Raji (cell line): ENCODE data around the gene SDCCAG8.

ENCODE experiments used
- POLR2A ChIP-seq: IDR thresholded peaks from 2 replicates; pipeline ENCODE4 v1.6.1; 2011; ENCODE audit warnings: low read depth, low read length, control low read depth; ENCODE audit not compliant: insufficient read depth

Gene SDCCAG8

DNA sequence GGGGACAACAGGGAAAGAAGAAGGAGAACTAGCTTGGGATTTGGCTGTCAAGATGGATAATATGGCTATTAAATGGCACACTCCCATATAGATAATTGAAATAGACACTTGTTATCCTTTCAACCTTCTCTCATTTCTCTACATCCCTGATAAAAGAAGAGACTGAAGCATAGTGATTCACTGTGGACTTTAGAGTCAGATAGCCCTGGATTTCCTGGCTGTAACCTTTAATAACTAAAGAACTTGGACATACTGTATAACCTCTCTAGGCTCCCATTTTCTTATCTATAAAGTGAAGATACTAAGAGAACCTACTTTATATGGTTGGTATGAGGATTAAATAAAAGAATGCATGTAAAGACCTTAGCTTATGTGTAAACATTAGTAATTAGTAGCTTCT lies 152.6 kb downstream of the SDCCAG8 start:
- TF ChIP-seq POLR2A = no peak

DNA sequence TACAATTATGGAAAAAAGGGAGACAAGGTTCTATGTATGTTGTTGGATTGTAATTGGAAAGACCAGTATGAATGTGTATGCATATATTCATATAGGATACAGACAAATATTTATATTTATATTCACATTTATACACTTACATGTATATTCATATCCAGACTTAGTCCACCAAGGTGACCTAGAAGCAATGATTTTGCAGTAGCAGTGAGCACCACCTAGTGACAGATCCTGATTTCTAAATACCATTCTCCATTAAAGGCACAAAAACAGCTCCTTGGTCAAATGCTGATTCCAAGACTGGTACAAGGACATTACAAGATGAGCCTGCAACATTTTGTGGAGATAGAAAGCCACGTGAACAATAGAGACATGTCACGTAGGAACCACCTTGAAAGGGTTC lies 153.4 kb downstream of the SDCCAG8 start:
- no peak for TF ChIP-seq POLR2A

DNA sequence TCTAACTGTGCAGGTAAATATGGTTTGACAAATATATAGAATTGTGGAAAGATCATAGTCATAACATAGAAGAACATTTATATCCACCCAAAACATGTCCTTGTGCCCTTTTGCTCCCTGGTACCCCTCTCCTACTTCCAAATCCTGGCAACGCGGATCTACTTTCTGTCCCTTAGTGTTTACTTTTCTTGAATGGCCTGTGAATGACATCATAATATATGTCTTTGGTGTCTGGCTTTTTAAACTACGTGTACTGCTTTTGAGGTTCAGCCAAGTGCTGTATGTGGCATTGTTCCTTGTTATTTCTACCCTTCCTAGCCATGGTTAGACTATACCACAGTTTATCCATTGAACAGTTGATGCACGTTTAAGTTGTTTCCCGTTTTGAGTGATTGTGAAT lies 155.6 kb downstream of the SDCCAG8 start:
- TF ChIP-seq POLR2A = no peak

DNA sequence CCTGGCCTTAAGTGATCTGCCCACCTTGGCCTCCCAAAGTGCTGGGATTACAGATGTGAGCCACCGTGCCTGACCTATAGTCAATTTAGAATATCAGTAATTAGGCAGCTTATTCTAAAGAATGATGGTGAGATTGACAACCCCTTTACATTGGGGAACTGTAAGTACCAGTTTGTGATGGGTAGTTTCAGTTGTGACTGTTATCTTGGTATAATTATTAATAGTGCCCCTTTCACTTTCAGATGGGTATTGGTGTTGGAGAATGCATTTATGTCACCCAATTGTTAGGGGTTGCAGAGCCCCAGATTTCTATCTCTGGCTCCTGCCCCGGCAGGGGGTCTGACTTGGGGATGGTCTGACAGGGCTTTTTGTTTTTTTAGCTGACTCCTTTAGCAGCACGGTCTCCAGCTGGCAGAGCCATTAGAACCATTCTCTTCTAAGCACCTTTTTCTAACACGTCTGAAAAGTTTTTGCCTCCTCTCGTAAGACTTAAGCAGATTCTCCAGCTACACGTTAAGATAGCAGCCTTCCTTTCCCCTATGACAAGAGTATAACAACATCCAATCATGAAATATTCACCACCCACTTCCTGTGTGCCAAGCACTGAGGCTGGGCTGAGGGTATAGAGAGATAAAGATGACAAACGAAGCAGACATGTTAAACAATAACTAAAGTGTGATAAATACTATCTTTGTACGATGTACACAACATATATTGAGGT lies 157.8 kb downstream of the SDCCAG8 start:
- no peak for TF ChIP-seq POLR2A

DNA sequence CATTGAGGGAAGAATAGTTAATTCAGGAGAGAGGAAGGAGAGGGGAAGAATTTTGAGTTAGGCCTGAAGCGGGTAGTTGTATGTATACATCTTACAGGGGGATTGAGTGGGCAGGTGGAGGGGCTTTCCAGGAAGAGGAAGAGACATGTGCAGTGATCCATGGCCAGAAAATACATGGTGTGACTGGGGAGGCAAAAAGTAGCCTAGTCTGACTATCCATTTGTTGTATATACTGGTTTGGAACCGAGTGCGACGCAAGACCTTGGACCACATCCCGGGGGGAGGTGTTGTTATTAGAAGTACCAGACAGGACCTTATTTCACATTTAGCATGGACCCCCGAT lies 158.3 kb downstream of the SDCCAG8 start:
- TF ChIP-seq POLR2A = no peak

DNA sequence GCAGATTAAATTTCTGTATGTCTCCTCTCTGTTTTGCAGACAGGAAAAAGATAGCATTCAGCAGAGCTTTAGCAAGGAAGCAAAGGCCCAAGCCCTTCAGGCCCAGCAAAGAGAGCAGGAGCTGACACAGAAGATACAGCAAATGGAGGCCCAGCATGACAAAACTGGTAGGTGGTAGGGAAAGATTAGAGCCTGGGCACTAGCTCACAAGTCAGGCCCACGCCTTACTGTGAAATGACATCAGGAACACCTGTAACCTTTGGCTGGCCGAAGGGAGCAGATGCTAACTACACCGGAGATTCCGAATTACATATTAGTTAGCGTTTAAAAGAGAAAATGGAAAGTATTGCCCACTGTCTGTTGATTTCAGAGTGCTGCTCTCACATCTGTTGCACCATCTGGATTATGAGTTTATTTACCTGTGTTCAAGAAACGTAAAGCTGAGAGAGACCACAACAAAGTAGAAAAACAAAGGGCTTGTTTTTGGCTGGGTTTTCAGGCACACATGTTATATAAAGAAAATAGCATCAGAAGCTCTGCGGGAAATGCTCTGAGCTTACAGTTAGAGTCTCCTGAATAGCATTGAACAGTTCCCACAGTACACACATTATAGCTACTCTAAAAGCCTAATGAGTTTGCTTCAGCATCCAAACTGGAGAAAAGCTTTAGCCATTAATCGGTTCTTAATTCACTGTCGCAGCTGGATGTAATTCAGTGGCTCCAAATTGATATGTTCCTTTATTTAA lies 160.0 kb downstream of the SDCCAG8 start:
- no peak for TF ChIP-seq POLR2A

DNA sequence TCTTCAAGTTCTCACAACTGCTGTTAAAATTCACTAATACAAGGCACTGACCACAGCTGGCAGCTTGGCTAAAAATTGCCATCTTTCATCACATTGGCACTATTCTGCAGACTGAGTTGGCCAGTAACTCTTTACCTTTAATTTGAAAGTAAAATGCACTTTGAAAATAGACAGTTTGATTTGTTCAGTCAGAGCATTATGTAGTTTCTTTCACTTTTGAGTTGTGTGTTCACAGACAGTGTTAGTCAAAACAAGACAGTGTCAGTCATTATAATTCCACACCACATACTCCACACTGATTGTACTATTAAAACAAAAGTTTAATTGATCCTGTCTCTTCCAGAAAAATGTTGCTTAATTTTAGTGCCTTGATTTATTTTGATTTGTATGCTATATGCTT lies 160.7 kb downstream of the SDCCAG8 start:
- TF ChIP-seq POLR2A = no peak

DNA sequence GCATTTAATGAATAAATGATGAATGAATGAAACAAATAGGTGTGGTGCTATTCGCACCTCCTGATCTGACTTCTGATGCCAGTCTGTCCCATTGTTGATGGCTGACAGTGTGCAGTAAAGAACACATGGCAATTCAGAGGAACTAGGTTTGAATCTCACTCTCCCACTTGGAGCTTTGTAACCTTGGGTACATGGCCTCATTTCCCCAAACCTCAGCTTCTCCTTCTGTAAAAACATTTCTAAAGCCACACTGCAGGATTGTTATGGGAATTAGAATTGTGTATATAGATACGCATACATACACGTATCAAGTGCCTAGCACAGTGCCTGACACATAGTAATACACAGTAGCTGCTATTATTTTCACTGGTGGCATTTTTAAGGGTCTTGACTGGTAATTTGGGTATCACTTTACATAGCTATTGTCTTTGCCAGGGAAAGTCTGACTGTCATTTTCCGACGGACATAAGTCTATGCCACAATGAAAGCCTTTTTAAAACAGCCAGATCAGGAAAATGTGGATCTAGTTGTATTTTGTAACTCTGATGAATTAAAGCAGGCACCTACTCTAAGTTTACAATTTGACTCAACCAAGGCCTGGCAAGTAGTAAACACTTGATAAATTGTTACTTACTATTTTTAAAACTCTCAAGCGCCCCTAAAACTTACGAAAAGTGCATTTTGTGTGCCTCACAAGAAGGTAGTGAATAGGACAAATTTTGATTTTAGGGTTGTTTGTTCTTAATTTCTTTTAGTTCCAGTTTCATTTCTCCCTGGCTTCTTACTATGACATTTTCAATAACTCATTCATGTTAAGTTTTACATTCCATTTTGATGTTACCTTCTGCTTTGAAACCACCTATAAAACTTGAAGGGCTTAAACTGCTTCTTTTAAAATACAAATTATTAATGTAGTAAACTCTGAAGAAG lies 164.4 kb downstream of the SDCCAG8 start:
- no peak for TF ChIP-seq POLR2A

DNA sequence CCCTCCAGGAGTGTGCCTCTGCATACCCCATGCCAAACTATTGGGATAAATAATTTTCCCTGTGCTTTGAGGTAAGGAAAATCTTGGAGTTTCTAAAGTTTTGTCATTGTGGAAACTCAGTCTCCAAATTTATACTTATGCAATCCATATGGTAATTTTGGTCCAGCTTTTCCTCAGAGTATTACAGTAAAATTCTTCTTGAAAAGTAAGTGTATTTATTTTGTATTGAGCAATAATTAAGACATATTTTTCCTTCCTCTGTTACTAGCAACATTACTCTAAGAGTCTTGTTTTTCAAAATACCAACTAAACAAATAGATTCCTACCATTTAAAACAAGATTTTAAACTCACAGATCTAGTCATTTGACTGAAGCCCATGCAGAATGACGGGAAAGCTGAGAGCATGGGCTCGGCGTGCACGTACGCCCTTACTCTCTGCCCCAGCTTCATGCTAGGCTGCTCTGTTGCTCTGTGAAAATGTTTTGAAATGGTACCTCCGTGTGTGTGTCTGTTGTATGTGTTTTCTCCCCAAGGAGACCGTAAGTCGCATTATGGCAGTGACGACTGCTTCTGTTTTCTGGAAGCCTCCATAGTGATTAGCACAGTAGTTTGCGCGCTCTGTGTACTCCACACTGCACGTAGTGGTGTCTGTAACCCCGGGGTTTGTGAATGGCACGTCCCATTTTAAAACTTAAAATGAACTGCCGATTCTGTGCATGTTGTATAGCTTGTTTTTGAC lies 165.3 kb downstream of the SDCCAG8 start:
- TF ChIP-seq POLR2A = no peak

DNA sequence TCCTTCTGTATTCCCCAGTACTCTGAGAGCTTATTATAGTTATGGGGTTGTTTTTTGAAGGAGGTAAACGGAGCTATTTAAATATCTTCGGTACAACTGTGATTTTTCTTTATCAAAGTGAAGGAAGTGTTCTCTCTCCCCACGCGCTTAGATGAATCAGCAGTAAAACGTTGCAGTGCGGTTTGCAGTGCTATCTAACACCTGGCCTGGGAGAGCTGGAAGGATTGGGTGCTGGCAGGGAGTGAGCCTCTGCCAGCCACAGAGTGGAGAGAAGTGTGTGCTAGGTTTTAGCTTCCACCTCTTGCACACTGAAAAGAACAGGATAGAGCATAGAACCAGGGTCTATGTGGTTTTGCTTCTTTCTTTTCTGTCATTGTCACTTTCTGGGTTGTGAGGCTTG lies 165.9 kb downstream of the SDCCAG8 start:
- TF ChIP-seq POLR2A = no peak

DNA sequence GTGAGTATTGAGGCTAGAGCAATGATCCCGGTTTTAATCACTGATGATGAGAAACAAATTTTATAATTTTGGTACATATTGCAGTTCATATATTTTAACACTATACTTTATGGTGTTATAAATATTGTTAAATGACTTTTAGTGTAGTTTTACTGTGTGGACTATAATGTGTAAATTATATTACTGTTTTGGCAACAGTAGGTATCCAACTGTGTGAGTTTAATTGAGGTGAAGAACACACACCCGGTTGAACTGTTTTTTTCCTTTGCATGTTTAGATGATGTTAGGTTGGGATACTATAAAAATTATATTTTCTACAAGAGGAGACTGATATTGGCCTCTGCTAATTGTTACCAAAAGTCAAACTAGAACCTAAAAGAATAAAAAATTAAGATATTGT lies 166.5 kb downstream of the SDCCAG8 start:
- no peak for TF ChIP-seq POLR2A

DNA sequence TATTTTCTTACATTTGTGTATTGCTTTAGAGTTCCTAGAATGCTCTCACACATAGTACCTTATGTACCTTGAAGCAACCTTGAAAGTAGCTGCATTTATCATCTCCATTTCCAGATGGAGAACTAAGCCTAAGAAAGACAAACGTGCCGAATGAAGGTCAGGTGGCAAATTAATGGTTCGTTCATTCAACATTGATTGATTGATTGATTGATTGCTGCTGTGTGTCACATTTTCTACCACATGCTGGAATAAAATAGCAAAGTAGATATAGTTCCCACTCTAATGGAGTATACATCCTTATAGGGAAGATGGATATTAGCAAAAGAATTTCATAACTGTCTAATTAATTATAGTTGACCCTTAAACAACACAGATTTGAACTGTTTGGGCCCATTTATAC lies 172.2 kb downstream of the SDCCAG8 start:
- no peak for TF ChIP-seq POLR2A

DNA sequence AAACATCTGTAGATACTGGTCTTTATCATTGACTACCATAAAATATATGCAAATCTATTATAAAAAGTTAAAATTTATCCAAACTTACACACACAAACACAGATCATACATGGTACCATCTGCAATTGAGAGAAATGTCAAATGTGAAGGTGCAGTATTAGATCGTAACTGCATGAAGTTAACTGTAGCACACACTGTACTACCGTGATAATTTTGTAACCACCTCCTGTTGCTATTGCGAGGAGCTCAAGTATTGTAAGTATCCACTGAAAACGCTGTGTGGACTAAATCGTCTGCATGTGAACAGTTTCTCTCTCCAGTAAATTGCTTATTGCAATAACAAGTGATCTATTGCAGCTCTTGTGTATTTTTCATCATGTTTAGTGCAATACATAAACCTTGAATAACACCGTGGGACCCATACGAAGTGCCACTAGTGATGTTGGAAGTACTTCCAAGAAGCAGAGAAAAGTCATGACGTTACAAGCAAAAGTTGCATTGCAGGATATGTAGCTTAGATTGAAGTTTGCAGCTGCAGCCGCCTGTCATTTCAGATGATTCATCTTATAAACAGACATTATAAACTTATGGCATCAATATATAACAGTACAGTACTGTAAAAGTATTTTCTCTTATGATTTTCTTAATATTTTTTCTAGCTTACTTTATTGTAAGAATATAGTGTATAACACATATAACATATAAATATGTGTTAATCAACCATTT lies 172.9 kb downstream of the SDCCAG8 start:
- no peak for TF ChIP-seq POLR2A

DNA sequence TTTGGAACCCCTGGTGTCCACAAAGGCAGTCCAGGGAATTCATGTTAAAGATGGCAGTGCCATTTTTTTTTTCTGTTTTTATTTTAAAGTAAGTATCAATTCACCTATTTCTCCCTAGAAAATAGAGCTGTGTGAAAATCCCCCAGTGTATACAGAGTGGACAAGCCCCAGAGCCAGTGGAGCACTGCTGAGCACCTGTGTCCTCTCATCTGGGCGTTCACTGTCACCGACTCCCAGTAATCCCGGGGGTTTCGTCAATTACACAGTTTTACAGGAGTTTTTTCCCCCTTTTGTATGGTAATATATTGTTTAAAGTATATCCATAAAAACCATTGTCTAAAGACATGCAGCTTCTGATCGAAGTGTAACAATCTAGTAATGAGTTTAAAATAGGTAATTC lies 175.8 kb downstream of the SDCCAG8 start:
- TF ChIP-seq POLR2A = no peak
